Measurements from ENCODE around the gene ANKRD44.
"Not testable (repeated sequence)": the region's sequence is repeated elsewhere in the genome, so short reads cannot be mapped to it uniquely, and the experiment has no call there.

The ANKRD44 gene

DNA sequence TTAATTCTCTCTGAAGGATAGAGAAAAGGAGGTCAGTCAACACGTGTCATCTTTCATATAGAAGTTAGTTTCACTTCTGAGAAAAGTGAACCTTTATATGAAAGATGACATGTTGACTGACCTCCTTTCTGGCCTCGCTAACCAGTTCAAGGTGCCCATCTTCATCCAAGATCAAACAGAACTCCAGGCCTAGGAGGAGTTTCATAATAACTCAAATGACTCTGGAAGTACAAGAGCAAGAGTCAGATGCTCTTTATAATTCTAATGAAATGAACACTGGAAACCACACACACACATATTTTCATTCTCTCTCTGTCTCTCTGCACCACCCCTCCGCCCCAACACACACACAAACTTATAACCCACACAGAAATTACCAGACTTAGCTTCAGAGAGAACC is 16.3 kb downstream of the ANKRD44 start:
- DNase-seq (ENCODE audit: low read depth), result no peak
- no peak overlapping the region for H3K4me3 ChIP-seq (ENCODE audit: low read length)
- TF ChIP-seq, protein P1, sequence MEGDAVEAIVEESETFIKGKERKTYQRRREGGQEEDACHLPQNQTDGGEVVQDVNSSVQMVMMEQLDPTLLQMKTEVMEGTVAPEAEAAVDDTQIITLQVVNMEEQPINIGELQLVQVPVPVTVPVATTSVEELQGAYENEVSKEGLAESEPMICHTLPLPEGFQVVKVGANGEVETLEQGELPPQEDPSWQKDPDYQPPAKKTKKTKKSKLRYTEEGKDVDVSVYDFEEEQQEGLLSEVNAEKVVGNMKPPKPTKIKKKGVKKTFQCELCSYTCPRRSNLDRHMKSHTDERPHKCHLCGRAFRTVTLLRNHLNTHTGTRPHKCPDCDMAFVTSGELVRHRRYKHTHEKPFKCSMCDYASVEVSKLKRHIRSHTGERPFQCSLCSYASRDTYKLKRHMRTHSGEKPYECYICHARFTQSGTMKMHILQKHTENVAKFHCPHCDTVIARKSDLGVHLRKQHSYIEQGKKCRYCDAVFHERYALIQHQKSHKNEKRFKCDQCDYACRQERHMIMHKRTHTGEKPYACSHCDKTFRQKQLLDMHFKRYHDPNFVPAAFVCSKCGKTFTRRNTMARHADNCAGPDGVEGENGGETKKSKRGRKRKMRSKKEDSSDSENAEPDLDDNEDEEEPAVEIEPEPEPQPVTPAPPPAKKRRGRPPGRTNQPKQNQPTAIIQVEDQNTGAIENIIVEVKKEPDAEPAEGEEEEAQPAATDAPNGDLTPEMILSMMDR (conservative IDR thresholded peaks at IDR 0.05; ENCODE audit: low read depth, low read length), result no peak

DNA sequence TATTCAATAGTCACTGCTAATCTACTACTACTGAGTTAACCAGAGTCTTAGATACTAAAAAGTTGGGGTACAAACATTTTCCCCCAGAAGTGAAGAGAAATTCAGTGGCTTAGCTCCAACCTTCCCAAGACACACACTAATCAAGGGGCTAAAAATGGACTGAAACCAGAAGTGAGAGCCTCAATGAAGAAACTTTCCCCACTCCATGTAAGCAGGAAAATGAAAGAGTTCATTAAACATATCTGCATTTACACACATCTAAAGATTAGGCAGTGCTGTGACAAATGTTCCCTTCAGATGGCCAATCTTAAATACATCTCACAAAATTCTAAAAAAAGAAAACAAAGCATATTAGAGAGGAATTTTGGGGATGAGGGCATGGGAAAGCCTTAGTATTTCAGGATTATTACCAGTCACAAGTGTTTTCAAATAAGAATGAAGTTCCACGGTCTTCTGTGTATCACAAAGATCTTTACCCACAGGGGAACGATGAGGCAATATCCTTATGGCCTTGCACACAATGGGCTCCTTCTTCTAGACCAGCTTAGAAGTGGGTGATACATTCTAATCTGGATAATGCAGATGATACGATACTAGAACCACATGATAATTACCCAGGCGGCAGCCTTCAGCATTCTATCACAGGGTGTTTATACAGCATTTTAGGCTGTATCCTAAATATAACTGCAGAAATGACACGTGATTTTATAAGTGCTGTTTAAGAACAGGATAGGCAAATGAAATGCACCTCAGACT is 17.1 kb downstream of the ANKRD44 start:
- TF ChIP-seq, protein P1 (conservative IDR thresholded peaks at IDR 0.05; ENCODE audit: low read depth, low read length), result no peak
- DNase-seq (ENCODE audit: low read depth), result peak; percentile 36
- H3K4me3 ChIP-seq (ENCODE audit: low read length), result no peak overlapping the region

DNA sequence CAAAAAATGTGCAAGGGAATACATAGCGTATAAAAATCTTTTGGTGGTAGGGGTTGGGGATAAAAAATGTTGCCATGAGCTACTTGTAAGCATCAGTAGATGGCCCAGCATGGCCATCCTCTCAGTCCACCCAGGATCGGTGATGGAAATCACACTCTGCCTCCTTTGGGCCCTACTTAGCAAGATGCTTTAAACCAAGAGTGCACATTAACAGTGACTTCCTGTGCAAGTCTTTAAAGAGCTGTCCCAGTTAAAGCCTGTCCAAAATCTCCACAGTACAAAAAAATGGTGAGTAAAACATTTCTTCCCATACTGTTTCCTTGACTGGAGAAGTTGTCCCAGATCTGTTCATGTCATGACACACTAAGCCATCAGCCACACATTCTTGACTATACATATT is 18.0 kb downstream of the ANKRD44 start:
- no peak for DNase-seq (ENCODE audit: low read depth)
- no peak overlapping the region for H3K4me3 ChIP-seq (ENCODE audit: low read length)
- TF ChIP-seq, protein P1 (conservative IDR thresholded peaks at IDR 0.05; ENCODE audit: low read depth, low read length), result no peak

DNA sequence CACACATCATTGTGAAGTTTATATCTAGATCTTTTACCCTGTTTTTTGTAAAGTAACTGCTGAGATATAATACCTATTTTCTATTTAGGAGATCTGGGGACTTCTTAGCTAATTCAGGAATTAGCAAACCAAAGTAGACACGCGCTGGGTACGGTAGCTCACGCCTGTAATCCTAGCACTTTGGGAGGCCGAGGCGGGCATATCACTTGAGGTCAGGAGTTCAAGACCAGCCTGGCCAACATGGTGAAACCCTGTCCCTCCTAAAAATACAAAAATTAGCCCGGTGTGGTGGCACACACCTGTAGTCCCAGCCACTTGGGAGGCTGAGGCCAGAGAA is 23.0 kb downstream of the ANKRD44 start:
- not testable (repeated sequence) for H3K4me3 ChIP-seq (ENCODE audit: low read length); DNase-seq (ENCODE audit: low read depth)

DNA sequence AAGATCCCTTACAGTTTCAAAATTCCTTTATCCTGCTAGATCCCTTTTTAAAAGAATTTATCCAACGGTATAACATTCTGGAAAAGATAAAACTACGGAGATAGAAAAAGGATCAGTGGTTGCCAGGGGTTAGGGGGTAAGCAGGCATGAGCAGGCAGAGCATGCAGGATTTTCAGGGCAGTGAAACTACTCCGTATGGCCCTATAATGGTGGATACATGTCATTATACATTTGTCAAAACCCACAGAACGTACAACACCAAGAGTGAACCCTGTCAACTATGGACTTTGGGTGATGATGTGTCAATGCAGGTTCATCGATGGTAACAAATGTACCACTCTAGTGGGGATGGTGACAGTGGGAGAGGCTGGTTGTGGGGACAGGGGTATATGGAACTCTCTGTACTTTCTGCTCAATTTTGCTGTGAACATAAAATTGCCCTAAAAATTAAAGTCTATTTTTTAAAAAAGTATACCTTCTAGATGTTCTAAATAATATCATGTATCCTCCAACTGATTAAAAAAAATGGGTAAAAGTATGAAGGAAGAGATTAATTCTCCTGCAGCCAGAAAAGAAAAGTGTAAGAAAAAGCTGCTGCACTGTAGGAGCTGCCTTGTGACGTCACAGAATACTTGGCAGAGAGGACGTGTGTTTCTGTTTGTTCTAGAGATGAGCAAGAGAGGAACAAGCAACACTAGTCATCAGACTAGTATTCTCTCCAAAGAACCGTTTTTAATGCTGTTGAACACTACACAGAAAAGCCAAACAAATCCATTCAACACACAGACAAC is 23.6 kb downstream of the ANKRD44 start:
- no peak overlapping the region for H3K4me3 ChIP-seq (ENCODE audit: low read length)
- DNase-seq (ENCODE audit: low read depth), result no peak
- TF ChIP-seq, protein P1 (conservative IDR thresholded peaks at IDR 0.05; ENCODE audit: low read depth, low read length), result no peak

DNA sequence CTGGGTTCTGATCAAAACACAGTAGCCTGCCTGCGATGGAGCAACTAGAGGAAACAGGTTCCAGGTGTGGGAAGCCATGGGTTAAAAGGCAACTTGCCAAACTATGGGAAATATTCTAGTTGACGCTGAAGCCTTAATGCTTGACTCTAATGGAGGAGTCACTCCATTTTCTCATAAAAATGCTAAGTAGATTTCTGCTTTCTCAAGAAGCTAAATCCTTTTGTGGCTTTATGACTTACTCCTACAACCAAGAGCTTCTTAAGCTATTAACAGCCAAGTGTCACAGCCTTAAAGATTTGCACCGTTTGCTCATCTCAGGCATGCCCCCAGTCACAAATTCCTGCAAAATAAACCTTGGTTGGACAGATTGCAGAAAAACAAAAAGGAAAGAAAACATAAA is 25.2 kb downstream of the ANKRD44 start:
- DNase-seq (ENCODE audit: low read depth), result peak; percentile 12
- TF ChIP-seq, protein P1 (conservative IDR thresholded peaks at IDR 0.05; ENCODE audit: low read depth, low read length), result no peak
- no peak overlapping the region for H3K4me3 ChIP-seq (ENCODE audit: low read length)

DNA sequence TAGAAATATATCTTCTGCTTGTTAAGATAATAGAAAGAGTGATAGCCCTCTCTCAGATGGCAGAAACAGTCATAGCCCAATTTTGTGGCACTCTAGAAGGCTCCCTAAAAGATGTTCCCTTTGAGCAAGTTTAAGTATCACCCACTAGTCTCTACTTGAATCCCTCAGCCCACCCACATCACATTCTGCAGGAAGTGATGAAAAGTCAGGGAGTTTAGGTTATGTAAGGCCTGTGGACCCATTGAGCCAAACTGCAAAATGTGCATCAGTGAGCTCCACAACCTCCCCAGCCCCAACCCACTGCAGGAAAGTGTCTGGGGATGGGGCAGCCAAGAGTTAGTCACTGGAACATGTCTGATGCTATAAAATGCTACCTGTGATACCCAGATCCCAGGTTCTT is 25.6 kb downstream of the ANKRD44 start:
- no peak overlapping the region for H3K4me3 ChIP-seq (ENCODE audit: low read length)
- DNase-seq (ENCODE audit: low read depth), result no peak
- TF ChIP-seq, protein P1 (conservative IDR thresholded peaks at IDR 0.05; ENCODE audit: low read depth, low read length), result no peak

Measured in retinal pigment epithelial cell (primary cell).